ENCODE results near the gene WDR41.
A peak's percentile ranks its signal among the peaks of the same experiment; 100 is the strongest.
"Not testable (repeated sequence)": the region's sequence is repeated elsewhere in the genome, so short reads cannot be mapped to it uniquely, and the experiment has no call there.

The WDR41 gene

DNA sequence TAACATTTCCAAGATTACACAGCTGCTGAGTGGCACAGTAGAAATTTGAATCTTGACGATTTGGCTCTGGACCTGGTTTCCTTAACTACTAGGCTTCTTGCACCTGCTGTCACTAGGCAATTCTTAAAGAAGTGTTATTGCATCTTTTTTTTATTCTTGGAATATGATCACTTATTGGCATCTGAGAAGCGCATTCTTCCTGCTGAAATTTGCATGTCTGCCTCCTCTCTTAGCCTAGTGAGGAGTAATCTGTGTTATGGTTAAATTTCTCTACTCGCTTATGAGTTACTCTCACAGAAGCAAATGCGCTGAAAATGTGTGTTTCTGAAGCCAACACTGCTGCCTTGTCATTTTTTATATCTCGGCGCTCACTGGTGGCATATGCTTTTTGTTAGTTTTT, 89.3 kb downstream of the WDR41 start:
- DNase-seq (ENCODE audit: low read depth), result no peak

DNA sequence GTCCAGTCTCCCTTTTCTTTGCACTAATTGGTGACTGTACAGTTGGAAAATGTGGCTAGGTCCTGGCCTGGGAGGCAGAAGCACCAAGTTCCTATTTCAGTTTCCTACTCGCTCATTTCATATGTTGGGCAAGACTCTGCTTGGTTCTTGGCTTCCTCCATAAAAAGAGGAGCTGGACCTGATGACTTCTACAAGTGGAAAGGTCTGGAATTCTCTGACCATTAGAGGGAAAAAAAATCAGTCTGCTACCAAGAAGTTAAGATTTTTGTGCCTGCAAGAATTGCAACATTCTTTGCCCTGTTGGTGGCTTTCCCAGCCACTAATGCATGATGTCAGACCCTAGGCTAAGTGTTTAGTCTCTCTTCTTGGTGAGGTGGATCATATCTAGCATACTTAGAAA, 91.5 kb downstream of the WDR41 start:
- no peak for DNase-seq (ENCODE audit: low read depth)

DNA sequence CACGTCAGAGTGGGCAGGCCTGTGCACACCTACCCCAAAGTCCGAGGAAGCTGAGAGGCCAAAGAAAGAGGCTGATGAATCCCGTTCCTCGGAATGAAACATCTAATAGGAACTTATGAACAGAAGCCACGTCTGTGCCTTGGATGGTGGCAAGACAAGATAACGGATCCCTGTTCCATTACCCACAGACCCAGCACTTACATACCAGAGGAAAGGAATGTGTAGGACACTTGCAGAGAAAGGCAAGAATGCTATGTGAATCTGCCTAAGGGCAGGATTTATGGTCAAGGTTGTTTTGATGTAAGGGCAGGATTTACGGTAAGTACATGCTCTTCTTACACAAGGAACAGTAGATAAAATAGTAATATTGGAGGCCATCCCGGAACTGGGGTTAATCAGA, 93.2 kb downstream of the WDR41 start:
- DNase-seq (ENCODE audit: low read depth), result no peak

GRCh38 chr5:77398458-77398857, 93.7 kb downstream of the WDR41 start:
- no peak for DNase-seq (ENCODE audit: low read depth)

DNA sequence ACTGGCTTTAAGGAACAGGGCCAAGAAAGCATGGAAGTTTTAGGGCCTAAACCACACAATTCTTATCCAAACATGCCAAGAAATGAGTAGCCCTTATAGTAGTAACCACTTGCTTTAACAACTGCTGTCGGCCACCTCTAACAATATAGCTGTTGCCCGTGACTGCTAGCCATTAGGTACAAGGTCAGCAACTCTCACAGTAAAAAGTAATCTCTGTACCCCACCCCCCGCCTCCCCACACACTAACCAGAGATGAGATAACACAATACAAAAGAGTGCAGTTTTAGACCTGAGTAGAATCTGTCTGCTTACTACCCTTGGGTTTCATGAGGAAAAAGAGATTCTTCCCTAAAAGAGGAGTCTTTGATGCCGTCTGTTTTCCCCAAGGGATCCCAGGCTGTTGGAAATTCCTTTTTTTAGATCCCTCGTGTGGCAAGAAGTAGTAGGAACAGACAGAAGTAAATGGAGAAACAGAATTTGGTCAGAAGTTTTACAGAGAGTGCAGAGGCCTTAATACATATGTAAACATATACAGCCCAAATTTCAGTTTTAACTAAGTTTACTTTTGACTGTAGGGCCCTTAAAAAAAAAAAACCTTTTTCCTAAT, 94.3 kb downstream of the WDR41 start:
- no peak for DNase-seq (ENCODE audit: low read depth)

- DNase-seq (ENCODE audit: low read depth), result no peak
Observed at GRCh38 chr5:77396017-77396416, 96.1 kb downstream of the WDR41 start.

GRCh38 chr5:77394064-77394715, 97.9 kb downstream of the WDR41 start:
- DNase-seq (ENCODE audit: low read depth), result no peak

- no peak for DNase-seq (ENCODE audit: low read depth)
Observed at GRCh38 chr5:77391240-77391765, 100.8 kb downstream of the WDR41 start.

DNA sequence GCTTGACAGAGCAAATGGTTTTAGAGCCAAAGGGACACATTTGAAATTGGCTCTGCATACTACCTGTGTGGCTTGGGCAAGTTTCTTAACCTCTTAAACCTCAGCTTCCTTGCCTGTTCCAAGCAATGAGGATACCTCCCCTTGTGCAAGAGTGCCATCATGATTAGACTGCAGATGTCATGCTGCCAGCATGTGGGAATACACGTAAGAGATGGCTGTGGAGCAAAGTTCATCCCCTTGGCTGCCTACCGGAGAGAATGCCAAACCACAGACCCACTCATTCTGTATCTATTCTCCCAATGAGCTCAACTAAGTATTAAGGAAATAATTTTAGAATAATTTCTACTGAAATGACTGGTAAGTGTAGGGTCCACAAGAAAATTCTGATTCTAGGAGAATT, 101.3 kb downstream of the WDR41 start:
- DNase-seq (ENCODE audit: low read depth), result peak; percentile 48

DNA sequence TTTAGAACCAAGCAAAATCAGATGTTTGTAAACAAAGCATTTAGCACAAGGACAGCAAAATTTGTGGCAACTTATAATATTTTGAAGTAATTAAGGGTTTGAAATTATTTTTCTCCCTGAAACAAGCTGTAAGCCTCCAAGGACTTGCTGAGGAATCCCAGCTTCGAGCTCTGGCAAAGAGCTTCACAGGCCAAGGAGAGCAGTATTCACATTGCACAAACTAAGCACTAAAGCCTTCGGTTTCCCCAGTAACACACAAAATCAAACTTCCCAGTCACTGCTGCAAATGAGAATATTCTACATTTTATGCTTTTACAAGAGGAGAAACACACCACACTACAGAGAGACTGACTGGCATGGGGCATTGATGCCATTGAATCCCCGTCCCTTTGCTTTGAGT, 101.9 kb downstream of the WDR41 start:
- DNase-seq (ENCODE audit: low read depth), result no peak

- DNase-seq (ENCODE audit: low read depth), result no peak
Observed at GRCh38 chr5:77389746-77390145, 102.4 kb downstream of the WDR41 start.

GRCh38 chr5:77386340-77386739, 105.8 kb downstream of the WDR41 start:
- DNase-seq (ENCODE audit: low read depth), result not testable (repeated sequence)

GRCh38 chr5:77383336-77383735, 108.8 kb downstream of the WDR41 start:
- DNase-seq (ENCODE audit: low read depth), result not testable (repeated sequence)
